Upper lobe of right lung (tissue), 1 donor: ENCODE results near the gene CRACDL. TPM values are rescaled to one million over a fixed set of nuclear protein-coding genes. Genes with fewer than 3 reads are reported as not detected.
A peak's percentile ranks its signal among the peaks of the same experiment; 100 is the strongest.

ENCODE experiments used
- ATAC-seq: fragments of 200-7000 bp; cut with Tn5 transposase; one replicate; pipeline ENCODE4 v1.9.1; 2020; ENCODE audit warnings: mild to moderate bottlenecking, moderate library complexity
- DNase-seq: peaks from one replicate; pipeline ENCODE4 v3.0.0-alpha.2; 2020
- H3K27ac ChIP-seq: fragments of 200-600 bp; one replicate; pipeline ENCODE4 v1.8.0; 2022
- H3K27me3 ChIP-seq: fragments of 200-600 bp; one replicate; pipeline ENCODE4 v1.8.0; 2022; ENCODE audit warnings: mild to moderate bottlenecking
- H3K36me3 ChIP-seq: fragments of 200-600 bp; one replicate; pipeline ENCODE4 v1.8.0; 2022
- H3K4me1 ChIP-seq: fragments of 200-600 bp; one replicate; pipeline ENCODE4 v1.8.0; 2022
- H3K4me3 ChIP-seq: fragments of 200-600 bp; one replicate; pipeline ENCODE4 v1.8.0; 2022; ENCODE audit warnings: mild to moderate bottlenecking
- H3K9me3 ChIP-seq: fragments of 200-600 bp; one replicate; pipeline ENCODE4 v1.8.0; 2022
- CTCF ChIP-seq: fragments of 200-600 bp; IDR thresholded peaks from one replicate; pipeline ENCODE4 v1.8.0; 2022; ENCODE audit warnings: antibody characterized with exemption
- intact Hi-C: fragments of 100-400 bp; cut with DNase I; formaldehyde crosslinking; loops from one replicate; pipeline ENCODE4 v1.11.0; 2022
- total RNA-seq: library from RNA; stranded (reverse); fragmentation: NEBNext Ultra II Directional; extraction: Animal tissue kit (Norgen Biotek cat#: 25700); gene quantifications from one replicate; pipeline ENCODE4 v1.2.1, GENCODE V29; 2021
- donor health status: DM: no; HTN: yes; CAD: no; lungs with severe emphysema.

The CRACDL gene
- total RNA-seq, 1 donor from 2014 or later: 33.3 TPM

- peak; percentile 3 for ATAC-seq
- intact Hi-C loops: no loop called here
These were observed 24.5 kb downstream of the CRACDL start for GRCh38 chr2:98911376-98912154.

GRCh38 chr2:98911126-98911375 is 25.0 kb downstream of the CRACDL start:
- Histone ChIP-seq H3K4me1 (peaks cover 38% of the 10 kb centered on the region), H3K36me3 (no peaks in the 10 kb centered on the region), H3K9me3 (no peaks in the 10 kb centered on the region), H3K27me3 (no peaks in the 10 kb centered on the region), H3K27ac (no peak overlapping the region), H3K4me3 (no peak overlapping the region)
- intact Hi-C loops: no loop called here
- DNase-seq (no peak), ATAC-seq (no peak)
- TF ChIP-seq CTCF: no peak

More at GRCh38 chr2:98911376-98912154, 24.5 kb downstream of the CRACDL start:
- DNase-seq: peak; percentile 37
- peak overlapping the region; percentile 30 for H3K27ac ChIP-seq
- no peak overlapping the region for H3K4me3 ChIP-seq
- no peaks in the 10 kb centered on the region for H3K27me3 ChIP-seq
- H3K9me3 ChIP-seq: no peaks in the 10 kb centered on the region
- no peaks in the 10 kb centered on the region for H3K36me3 ChIP-seq
- no peak for TF ChIP-seq CTCF
- H3K4me1 ChIP-seq: peaks cover 38% of the 10 kb centered on the region

GRCh38 chr2:98910349-98911125 is 25.5 kb downstream of the CRACDL start:
- ATAC-seq (no peak), DNase-seq (peak; percentile 58)
- TF ChIP-seq CTCF: no peak
- Histone ChIP-seq H3K4me1 (peaks cover 38% of the 10 kb centered on the region), H3K27ac (peak overlapping the region; percentile 71), H3K36me3 (no peaks in the 10 kb centered on the region), H3K9me3 (no peaks in the 10 kb centered on the region), H3K4me3 (no peak overlapping the region), H3K27me3 (no peaks in the 10 kb centered on the region)
- intact Hi-C loops: no loop called here

GRCh38 chr2:98909317-98910211 is 26.5 kb downstream of the CRACDL start:
- H3K27ac ChIP-seq: peak overlapping the region; percentile 71
- no peak for TF ChIP-seq CTCF
- no peak overlapping the region for H3K4me3 ChIP-seq
- no peaks in the 10 kb centered on the region for H3K27me3 ChIP-seq
- peak; percentile 86 for ATAC-seq
- intact Hi-C loops: no loop called here
- no peaks in the 10 kb centered on the region for H3K36me3 ChIP-seq
- H3K9me3 ChIP-seq: no peaks in the 10 kb centered on the region
- H3K4me1 ChIP-seq: peaks cover 38% of the 10 kb centered on the region
- DNase-seq: peak; percentile 91

GRCh38 chr2:98908931-98909316 is 27.1 kb downstream of the CRACDL start:
- no peak for TF ChIP-seq CTCF
- DNase-seq (no peak), ATAC-seq (no peak)
- H3K4me3 ChIP-seq: no peak overlapping the region
- peaks cover 38% of the 10 kb centered on the region for H3K4me1 ChIP-seq
- intact Hi-C loops: no loop called here
- no peaks in the 10 kb centered on the region for H3K36me3 ChIP-seq
- no peaks in the 10 kb centered on the region for H3K27me3 ChIP-seq
- peak overlapping the region; percentile 71 for H3K27ac ChIP-seq
- H3K9me3 ChIP-seq: no peaks in the 10 kb centered on the region
